ENCODE data around the gene SLC35C1. TPM values are rescaled to one million over a fixed set of nuclear protein-coding genes. Genes with fewer than 3 reads are reported as not detected.

Gene SLC35C1
- total RNA-seq, 1 experiment from 2014 or later = 14.0 TPM

DNA sequence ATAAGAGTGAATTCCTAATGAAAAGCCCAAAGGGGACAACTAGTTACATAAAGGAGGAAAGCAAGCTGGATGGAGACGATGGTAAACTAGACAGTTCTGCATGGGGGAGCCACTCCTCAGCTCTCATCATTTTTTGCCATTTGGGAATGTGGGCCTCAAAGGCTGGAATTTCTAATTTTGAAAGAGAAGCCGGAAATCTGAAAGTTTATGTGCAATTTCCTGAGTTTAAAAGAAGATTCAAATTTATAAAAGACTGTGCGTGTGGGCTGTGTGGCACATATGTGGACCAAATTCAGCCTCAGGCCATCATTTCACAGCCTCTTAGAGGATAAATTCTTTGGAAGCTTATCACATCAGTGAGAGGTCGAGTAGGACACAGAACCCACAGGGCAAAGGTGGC, 24.0 kb downstream of the SLC35C1 start:
- intact Hi-C loops (cut with micrococcal nuclease; ENCODE audit: unreplicated experiment) = no loop called here
- Mint-ChIP-seq H3K27ac (ENCODE audit: unreplicated experiment) (no peak overlapping the region), H3K4me1 (ENCODE audit: low read depth, unreplicated experiment) (peaks cover 11% of the 10 kb centered on the region), H3K27me3 (ENCODE audit: insufficient read depth, unreplicated experiment) (no peaks in the 10 kb centered on the region), H3K9me3 (ENCODE audit: unreplicated experiment) (no peaks in the 10 kb centered on the region), H3K36me3 (ENCODE audit: insufficient read depth, unreplicated experiment) (no peaks in the 10 kb centered on the region), H3K4me3 (ENCODE audit: unreplicated experiment) (no peak overlapping the region)
- TF ChIP-seq, protein P1, sequence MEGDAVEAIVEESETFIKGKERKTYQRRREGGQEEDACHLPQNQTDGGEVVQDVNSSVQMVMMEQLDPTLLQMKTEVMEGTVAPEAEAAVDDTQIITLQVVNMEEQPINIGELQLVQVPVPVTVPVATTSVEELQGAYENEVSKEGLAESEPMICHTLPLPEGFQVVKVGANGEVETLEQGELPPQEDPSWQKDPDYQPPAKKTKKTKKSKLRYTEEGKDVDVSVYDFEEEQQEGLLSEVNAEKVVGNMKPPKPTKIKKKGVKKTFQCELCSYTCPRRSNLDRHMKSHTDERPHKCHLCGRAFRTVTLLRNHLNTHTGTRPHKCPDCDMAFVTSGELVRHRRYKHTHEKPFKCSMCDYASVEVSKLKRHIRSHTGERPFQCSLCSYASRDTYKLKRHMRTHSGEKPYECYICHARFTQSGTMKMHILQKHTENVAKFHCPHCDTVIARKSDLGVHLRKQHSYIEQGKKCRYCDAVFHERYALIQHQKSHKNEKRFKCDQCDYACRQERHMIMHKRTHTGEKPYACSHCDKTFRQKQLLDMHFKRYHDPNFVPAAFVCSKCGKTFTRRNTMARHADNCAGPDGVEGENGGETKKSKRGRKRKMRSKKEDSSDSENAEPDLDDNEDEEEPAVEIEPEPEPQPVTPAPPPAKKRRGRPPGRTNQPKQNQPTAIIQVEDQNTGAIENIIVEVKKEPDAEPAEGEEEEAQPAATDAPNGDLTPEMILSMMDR (IDR thresholded peaks at IDR 0.05; ENCODE audit: insufficient read depth in 1 of 2, low read depth in 1 of 2, low read length in 1 of 2, severe bottlenecking in 1 of 2, unreplicated experiment in 1 of 2) = no peak
- no TSS peak for BruUV-seq (replicated peaks)
- Histone ChIP-seq H3K4me3 (ENCODE audit: low read depth, low read length) (no peak overlapping the region), H3K4me1 (peaks cover 11% of the 10 kb centered on the region), H3K9me3 (no peaks in the 10 kb centered on the region), H3K36me3 (ENCODE audit: control insufficient read depth, insufficient read depth, low read length) (no peaks in the 10 kb centered on the region), H3K27me3 (replicated peaks; ENCODE audit: control insufficient read depth, insufficient read depth, low read length) (no peaks in the 10 kb centered on the region)
- ChIA-PET CTCF (no interaction called here), POLR2A (no interaction called here)
- no peak for DNase-seq

- Histone ChIP-seq H3K4me3 (ENCODE audit: low read depth, low read length) (no peak overlapping the region), H3K27me3 (replicated peaks; ENCODE audit: control insufficient read depth, insufficient read depth, low read length) (no peaks in the 10 kb centered on the region), H3K4me1 (no peaks in the 10 kb centered on the region; the same call in 1 of the 2 replicates), H3K36me3 (ENCODE audit: control insufficient read depth, insufficient read depth, low read length) (no peaks in the 10 kb centered on the region), H3K9me3 (no peaks in the 10 kb centered on the region)
- POLR2A ChIA-PET = no interaction called here
- CTCF ChIA-PET = interaction anchor here (1.1 kb wide), 1 partner anchor 11 kb away, joined by 5 read pairs; no protein-coding TSS in a partner anchor
- Mint-ChIP-seq H3K27ac (ENCODE audit: unreplicated experiment) (no peak overlapping the region), H3K9me3 (ENCODE audit: unreplicated experiment) (no peaks in the 10 kb centered on the region), H3K4me3 (ENCODE audit: unreplicated experiment) (no peak overlapping the region), H3K36me3 (ENCODE audit: insufficient read depth, unreplicated experiment) (no peaks in the 10 kb centered on the region), H3K27me3 (ENCODE audit: insufficient read depth, unreplicated experiment) (no peaks in the 10 kb centered on the region), H3K4me1 (ENCODE audit: low read depth, unreplicated experiment) (peaks cover 7% of the 10 kb centered on the region)
- no peak for DNase-seq
- TF ChIP-seq, protein P1 (IDR thresholded peaks at IDR 0.05; ENCODE audit: insufficient read depth in 1 of 2, low read depth in 1 of 2, low read length in 1 of 2, severe bottlenecking in 1 of 2, unreplicated experiment in 1 of 2) = no peak
- intact Hi-C loops (cut with micrococcal nuclease; ENCODE audit: unreplicated experiment) = no loop called here
- BruUV-seq (replicated peaks) = no TSS peak
Observed at GRCh38 chr11:45830596-45830995, 25.6 kb downstream of the SLC35C1 start.

DNA sequence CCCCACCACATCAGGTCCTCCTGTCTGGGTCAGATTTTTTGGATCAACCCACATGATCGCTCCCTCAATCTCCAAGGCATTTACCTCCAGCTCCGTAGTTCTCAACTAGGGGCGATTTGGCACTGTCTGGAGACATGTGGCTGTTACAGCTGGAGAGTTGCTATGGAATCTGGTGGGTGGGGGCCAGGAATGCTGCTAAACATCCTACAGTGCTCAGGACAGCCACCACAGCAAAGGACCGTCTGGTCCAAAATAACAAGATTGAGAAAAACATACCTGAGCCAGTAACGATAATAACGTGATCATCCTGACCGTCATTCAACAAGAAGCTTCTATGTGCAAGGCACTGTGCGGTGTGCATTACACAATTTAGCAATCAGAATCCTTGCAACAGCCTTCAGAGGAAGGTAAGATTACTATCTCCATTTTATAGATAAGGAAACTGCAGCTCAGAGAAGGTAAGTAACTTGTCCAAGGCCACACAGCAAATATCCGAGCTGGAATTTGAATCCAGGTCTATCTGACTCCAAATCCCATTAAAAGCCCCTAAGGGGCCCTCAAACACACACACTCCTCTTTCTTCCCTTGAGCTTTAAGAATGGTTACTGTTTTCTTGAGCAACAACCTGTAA, 28.0 kb downstream of the SLC35C1 start:
- ChIA-PET CTCF (interaction anchor here (2.2 kb wide), 1 partner anchor 14 kb away, joined by 7 read pairs; the partner anchor contains the start of gene CRY2), POLR2A (no interaction called here)
- Mint-ChIP-seq H3K36me3 (ENCODE audit: insufficient read depth, unreplicated experiment) (no peaks in the 10 kb centered on the region), H3K27me3 (ENCODE audit: insufficient read depth, unreplicated experiment) (no peaks in the 10 kb centered on the region), H3K4me3 (ENCODE audit: unreplicated experiment) (no peak overlapping the region), H3K27ac (ENCODE audit: unreplicated experiment) (peak overlapping the region; percentile 87), H3K4me1 (ENCODE audit: low read depth, unreplicated experiment) (peaks cover 7% of the 10 kb centered on the region), H3K9me3 (ENCODE audit: unreplicated experiment) (no peaks in the 10 kb centered on the region)
- TF ChIP-seq, protein P1 (IDR thresholded peaks at IDR 0.05; ENCODE audit: insufficient read depth in 1 of 2, low read depth in 1 of 2, low read length in 1 of 2, severe bottlenecking in 1 of 2, unreplicated experiment in 1 of 2) = no peak
- no peaks in the 10 kb centered on the region for H3K4me1 ChIP-seq
- no peaks in the 10 kb centered on the region for H3K36me3 ChIP-seq (ENCODE audit: control insufficient read depth, insufficient read depth, low read length)
- H3K9me3 ChIP-seq = no peaks in the 10 kb centered on the region
- intact Hi-C loops (cut with micrococcal nuclease; ENCODE audit: unreplicated experiment) = no loop called here
- H3K4me3 ChIP-seq (ENCODE audit: low read depth, low read length) = no peak overlapping the region
- no TSS peak for BruUV-seq (replicated peaks)
- DNase-seq = no peak
- no peaks in the 10 kb centered on the region for H3K27me3 ChIP-seq (replicated peaks; ENCODE audit: control insufficient read depth, insufficient read depth, low read length)
